Measurements from ENCODE around the gene RNF115.

DNA sequence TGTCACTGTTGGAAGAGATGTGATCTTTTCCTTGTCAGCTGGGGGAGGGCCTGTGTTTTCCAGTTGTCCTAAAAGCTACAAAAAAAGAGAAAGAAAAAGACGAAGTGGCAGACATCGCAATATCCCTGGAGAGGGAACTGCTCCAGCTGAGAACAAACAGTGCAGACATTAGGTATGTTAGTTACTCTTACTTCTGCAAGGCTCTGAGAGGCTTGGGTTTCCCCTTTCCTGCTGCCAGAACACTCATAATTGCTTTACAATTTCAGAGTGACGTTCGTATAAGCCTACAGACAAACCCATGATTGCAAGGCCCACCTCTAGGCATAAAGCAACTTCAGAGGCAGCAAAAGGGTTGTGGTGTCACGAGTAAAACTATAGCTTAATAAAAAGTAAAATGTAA, 73.5 kb downstream of the RNF115 start:
- TF ChIP-seq, protein P1, sequence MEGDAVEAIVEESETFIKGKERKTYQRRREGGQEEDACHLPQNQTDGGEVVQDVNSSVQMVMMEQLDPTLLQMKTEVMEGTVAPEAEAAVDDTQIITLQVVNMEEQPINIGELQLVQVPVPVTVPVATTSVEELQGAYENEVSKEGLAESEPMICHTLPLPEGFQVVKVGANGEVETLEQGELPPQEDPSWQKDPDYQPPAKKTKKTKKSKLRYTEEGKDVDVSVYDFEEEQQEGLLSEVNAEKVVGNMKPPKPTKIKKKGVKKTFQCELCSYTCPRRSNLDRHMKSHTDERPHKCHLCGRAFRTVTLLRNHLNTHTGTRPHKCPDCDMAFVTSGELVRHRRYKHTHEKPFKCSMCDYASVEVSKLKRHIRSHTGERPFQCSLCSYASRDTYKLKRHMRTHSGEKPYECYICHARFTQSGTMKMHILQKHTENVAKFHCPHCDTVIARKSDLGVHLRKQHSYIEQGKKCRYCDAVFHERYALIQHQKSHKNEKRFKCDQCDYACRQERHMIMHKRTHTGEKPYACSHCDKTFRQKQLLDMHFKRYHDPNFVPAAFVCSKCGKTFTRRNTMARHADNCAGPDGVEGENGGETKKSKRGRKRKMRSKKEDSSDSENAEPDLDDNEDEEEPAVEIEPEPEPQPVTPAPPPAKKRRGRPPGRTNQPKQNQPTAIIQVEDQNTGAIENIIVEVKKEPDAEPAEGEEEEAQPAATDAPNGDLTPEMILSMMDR (IDR thresholded peaks at IDR 0.05) = no peak
- no peak for TF ChIP-seq POLR2A (IDR thresholded peaks at IDR 0.05)
